HCEC 1CT (cell line): ENCODE measurements around the gene FBXO33.
"Not testable (repeated sequence)": the region's sequence is repeated elsewhere in the genome, so short reads cannot be mapped to it uniquely, and the experiment has no call there.

Source experiments
- DNase-seq: peaks from one replicate; pipeline ENCODE4 v3.0.0-alpha.2; 2017

Gene FBXO33

DNA sequence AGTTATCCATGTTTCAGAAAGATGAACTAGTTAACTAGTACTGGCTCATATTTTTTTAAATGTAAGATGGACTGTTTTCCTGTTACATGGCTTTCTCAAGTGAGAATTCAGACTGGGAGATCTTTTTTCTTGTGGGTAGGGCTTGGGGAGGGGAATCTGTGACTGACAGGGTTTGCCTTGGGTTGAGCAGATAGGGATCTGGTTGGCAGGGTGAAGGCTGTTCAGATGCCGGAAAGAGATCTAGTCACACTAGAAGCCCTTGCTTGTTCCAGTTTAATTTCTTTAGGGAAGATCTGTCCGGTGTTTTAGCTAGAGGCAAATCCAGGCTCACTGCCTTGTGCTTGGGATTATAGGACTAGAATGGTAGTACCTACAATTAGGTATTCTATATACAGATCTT is 63.2 kb downstream of the FBXO33 start:
- no peak for DNase-seq

DNA sequence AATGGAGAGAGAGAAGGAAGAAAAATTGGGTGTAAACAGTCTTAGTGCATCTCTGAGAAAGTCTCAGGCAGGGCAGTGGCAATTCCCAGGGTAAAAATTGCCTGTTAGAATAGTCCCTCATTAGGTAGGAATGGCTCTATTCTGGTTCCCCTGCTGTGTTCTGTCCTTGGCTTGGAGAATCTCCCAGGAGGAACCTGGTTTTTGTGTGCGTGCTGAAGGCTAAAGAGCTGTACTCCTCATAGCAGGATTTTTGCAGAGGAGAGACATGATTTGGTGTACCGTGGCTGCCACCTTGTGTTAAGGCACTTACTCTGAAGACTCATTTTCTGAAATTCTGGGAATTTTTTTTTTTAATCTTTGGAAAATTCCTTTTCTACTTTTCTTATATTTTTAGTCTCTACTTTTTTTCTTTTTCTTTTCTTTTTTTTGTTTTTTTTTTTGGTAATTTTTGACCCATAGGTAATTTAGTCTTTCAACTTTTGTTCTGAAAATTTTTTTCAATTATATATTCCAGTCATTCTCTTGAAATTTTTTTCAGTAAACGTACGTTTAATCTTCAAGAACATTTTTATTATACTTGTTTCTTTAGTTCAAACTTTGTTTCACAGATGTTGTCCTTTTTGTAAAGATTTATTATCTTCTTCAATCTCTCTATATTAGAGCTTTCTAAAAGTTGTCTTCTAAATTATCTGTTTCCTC is 63.8 kb downstream of the FBXO33 start:
- peak; percentile 69 for DNase-seq

DNA sequence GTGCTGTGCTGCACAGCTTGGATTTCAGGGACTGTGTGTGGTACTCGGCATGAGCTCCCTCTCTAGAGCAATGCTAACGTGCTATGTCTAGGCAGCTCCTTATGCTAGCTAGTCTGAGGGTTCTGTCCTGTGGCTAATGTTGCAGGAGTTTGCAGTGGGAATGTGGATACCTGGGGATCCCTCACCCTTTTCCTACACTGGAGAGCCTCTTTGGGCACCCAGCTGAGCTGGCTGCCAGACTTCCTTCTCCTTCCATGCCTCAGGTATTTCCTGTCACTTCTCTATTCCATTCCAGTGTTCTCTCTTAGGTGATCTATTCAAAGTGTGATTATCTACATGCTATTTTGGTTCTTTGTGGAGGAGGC is 64.9 kb downstream of the FBXO33 start:
- DNase-seq = no peak

DNA sequence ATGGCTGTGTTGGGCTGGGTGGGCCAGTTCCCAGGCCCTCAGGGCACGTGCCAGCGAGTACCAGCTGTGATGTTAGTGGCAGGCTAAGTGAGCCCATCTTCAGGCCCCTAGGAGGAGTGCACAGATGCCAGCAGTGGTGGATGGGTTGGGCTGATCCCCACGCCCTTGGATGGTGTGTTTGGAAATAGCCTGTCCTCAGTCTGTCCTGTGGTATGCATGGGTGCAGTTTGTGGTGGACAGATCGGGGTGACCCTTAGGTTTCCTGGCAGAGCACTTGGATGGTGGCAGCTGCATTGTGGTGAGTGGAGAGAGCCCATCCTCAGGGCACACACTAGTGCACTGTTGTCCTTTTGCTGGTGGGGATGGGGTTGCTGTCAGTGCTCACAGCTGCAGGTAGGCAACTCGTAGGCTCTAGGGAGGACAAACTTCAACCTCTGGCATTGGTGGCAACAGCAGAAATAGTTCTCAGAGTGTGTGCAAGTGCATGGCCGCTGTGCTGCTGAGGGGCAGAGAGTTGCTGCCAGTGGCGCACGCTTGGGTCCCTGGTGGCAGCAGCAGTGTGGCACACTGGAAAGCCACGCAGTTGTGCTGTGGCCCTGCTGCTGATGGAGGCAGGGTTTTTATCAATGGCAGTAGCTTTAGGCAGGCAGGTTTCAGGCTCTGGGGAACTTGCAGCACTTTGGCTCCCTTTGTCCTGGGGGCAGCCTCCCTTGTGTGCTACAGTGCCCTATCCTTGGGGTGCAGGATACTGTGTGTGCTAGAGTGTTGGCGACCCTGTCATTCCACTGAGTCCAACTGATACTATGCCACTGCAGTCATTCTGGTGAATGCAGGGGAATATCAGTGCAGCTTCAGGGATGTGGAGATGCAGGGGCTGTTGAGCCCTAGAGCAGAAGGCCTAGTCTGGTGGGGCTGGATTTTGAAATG is 65.5 kb downstream of the FBXO33 start:
- no peak for DNase-seq

DNA sequence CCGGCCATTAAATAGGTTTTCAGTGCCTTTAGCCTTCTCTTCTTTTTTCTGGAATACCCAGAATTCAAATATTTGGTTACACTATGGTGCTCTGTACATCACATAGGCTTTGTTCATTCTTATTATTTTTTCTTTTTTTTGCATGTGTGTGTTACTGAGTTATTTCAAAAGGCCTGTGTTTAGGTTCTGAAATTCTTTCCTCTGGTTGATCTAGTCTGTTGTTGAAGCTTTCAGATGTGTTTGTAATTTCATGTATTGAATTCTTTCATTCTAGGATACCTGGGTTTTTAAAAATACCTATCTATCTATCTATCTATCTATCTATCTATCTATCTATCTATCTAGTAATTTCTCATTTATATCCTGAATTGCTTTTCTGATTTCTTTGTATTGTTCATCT is 66.9 kb downstream of the FBXO33 start:
- DNase-seq = no peak

DNA sequence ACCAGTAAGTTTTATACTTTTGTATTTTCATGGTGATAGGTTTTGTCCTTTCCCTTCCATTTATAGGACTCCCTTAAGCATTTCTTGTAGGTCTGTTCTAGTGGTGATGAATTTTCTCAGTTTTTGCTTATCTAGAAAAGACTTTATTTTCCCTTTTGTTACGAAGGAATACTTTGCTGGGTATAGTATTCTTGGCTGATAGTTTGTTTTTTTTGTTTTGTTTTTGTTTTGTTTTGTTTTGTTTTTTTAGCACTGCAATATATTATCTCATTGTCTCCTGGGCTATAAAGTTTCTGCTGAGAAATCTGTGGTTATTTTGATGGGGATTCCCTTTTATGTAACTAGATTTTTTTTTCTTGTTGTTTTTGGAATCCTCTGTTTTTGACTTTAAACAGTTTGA is 67.7 kb downstream of the FBXO33 start:
- DNase-seq = no peak

DNA sequence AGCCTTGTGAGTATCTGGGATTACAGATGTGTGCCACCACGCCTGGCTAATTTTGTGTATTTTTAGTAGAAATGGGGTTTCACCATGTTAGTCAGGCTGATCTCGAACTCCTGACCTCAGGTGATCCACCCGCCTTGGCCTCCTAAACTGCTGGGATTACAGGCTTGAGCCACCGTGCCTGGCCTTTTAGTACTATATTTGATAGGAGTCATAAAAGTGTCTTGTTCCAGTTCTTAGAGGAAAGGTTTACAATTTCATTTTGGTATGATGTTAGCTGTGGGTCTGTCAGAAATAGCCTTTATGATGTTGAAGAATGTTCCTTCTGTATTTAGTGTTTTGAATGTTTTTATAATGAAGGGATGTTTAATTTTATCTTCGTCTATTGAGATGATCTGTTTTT is 70.7 kb downstream of the FBXO33 start:
- DNase-seq = not testable (repeated sequence)

DNA sequence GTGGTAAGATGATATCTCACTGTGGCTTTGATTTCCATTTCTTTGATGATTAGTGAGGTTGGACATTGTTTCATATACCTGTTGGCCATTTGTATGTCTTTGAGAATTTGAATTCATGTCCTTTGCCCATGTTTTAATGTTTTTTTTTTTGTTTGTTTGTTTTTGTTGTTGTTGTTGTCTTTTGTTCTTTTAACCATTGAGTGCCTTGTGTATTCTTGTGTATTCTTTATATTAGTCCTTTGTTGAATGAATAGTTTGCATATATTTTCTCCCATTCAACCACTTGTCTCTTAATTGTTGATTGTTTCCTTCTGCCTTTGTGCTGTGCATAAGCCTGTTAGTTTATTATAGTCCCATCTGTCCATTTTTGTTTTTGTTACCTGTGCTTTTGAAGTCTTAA is 71.9 kb downstream of the FBXO33 start:
- DNase-seq = no peak

DNA sequence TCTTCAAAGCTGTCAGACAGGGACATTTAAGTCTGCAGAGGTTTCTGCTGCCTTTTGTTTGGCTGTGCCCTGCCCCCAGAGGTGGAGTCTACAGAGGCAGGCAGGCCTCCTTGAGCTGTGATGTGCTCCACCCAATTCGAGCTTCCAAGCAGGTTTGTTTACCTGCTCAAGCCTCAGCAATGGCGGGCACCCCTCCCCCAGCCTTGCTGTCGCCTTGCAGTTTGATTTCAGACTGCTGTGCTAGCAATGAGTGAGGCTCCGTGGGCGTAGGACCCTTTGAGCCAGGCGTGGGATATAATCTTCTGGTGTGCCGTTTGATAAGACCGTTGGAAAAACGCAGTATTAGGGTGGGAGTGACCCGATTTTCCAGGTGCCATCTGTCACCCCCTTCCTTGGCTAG is 73.2 kb downstream of the FBXO33 start:
- not testable (repeated sequence) for DNase-seq

DNA sequence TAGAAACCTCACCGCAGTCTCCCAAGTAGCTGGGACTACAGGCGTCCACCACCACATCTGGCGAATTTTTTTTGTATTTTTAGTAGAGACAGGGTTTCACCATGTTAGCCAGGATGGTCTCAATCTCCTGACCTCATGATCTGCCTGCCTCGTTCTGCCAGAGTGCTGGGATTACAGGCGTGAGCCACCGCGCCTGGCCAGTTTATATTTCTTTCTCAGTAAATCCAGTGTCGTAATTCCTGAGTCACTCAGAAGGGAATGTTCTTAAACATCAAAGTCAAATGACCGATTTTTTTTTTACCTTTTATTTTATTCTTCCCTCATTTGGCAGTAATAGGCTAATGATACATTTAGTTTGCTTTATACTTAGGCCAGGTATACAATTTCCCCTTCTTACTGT is 80.5 kb downstream of the FBXO33 start:
- peak; percentile 68 for DNase-seq

DNA sequence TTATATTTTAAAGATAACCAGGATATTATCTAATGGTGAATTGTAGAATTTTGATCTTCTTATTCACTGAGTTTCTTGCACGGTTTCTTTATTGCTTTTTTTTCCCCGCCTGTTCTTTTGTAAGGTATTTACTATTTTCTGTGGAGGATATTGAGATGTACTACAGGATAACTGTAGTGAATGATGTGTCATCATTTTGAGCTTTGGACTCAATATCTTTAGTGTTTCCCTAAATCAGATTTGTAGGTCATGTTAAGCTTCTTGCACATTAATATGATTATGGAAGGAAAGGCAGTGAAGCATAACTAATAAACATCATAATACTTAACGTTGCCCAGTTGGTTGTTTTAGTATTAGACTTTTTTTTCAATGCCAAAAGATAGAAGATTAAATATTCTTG is 81.4 kb downstream of the FBXO33 start:
- no peak for DNase-seq
